ENCODE data around the gene TXNRD2. TPM values are rescaled to one million over a fixed set of nuclear protein-coding genes. Genes with fewer than 3 reads are reported as not detected.

Gene TXNRD2
- total RNA-seq, 1 donor from 2014 or later, result 22.9 TPM

GRCh38 chr22:19915287-19915954 is 26.2 kb downstream of the TXNRD2 start:
- DNase-seq (ENCODE audit: low spot score in 2 of 2, unreplicated experiment in 2 of 2), result no peak
- no peak for TF ChIP-seq CTCF (IDR thresholded peaks at IDR 0.05; ENCODE audit: unreplicated experiment)
- Mint-ChIP-seq H3K27ac (no peak overlapping the region), H3K36me3 (peaks cover 36% of the 10 kb centered on the region), H3K4me1 (no peaks in the 10 kb centered on the region), H3K27me3 (ENCODE audit: low read depth) (no peaks in the 10 kb centered on the region), H3K4me3 (no peak overlapping the region), H3K9me3 (peaks cover 11% of the 10 kb centered on the region)

GRCh38 chr22:19914201-19914943 is 27.2 kb downstream of the TXNRD2 start:
- Mint-ChIP-seq H3K27ac (no peak overlapping the region), H3K27me3 (ENCODE audit: low read depth) (no peaks in the 10 kb centered on the region), H3K36me3 (peaks cover 40% of the 10 kb centered on the region), H3K4me3 (no peak overlapping the region), H3K9me3 (peaks cover 11% of the 10 kb centered on the region), H3K4me1 (no peaks in the 10 kb centered on the region)
- no peak for DNase-seq (ENCODE audit: low spot score in 2 of 2, unreplicated experiment in 2 of 2)
- TF ChIP-seq CTCF (IDR thresholded peaks at IDR 0.05; ENCODE audit: unreplicated experiment), result no peak

- H3K36me3 Mint-ChIP-seq, result peaks cover 42% of the 10 kb centered on the region
- H3K27me3 Mint-ChIP-seq (ENCODE audit: low read depth), result no peaks in the 10 kb centered on the region
- no peak for TF ChIP-seq CTCF (IDR thresholded peaks at IDR 0.05; ENCODE audit: unreplicated experiment)
- no peaks in the 10 kb centered on the region for H3K4me1 Mint-ChIP-seq
- DNase-seq (ENCODE audit: low spot score in 2 of 2, unreplicated experiment in 2 of 2), result no peak
- no peak overlapping the region for H3K27ac Mint-ChIP-seq
- H3K4me3 Mint-ChIP-seq, result no peak overlapping the region
- H3K9me3 Mint-ChIP-seq, result peaks cover 11% of the 10 kb centered on the region
These were observed 28.2 kb downstream of the TXNRD2 start for GRCh38 chr22:19913337-19913936.

GRCh38 chr22:19912271-19912999 is 29.2 kb downstream of the TXNRD2 start:
- Mint-ChIP-seq H3K27ac (no peak overlapping the region), H3K27me3 (ENCODE audit: low read depth) (no peaks in the 10 kb centered on the region), H3K9me3 (peaks cover 11% of the 10 kb centered on the region), H3K36me3 (peaks cover 39% of the 10 kb centered on the region), H3K4me3 (no peak overlapping the region), H3K4me1 (no peaks in the 10 kb centered on the region)
- no peak for DNase-seq (ENCODE audit: low spot score in 2 of 2, unreplicated experiment in 2 of 2)
- no peak for TF ChIP-seq CTCF (IDR thresholded peaks at IDR 0.05; ENCODE audit: unreplicated experiment)

GRCh38 chr22:19911540-19912270 is 29.9 kb downstream of the TXNRD2 start:
- no peak for TF ChIP-seq CTCF (IDR thresholded peaks at IDR 0.05; ENCODE audit: unreplicated experiment)

More at GRCh38 chr22:19911540-19912270, 29.9 kb downstream of the TXNRD2 start:
- H3K27ac Mint-ChIP-seq, result no peak overlapping the region
- no peaks in the 10 kb centered on the region for H3K27me3 Mint-ChIP-seq (ENCODE audit: low read depth)
- DNase-seq (ENCODE audit: low spot score in 2 of 2, unreplicated experiment in 2 of 2), result no peak
- H3K4me1 Mint-ChIP-seq, result no peaks in the 10 kb centered on the region
- no peak overlapping the region for H3K4me3 Mint-ChIP-seq
- peaks cover 39% of the 10 kb centered on the region for H3K36me3 Mint-ChIP-seq
- peaks cover 11% of the 10 kb centered on the region for H3K9me3 Mint-ChIP-seq
